Gastroesophageal sphincter (tissue), 4 donors: ENCODE results near the gene PROM2. TPM values are rescaled to one million over a fixed set of nuclear protein-coding genes. Genes with fewer than 3 reads are reported as not detected.

Experiments used
- ATAC-seq: fragments of 150-250 bp; one replicate; pipeline ENCODE4 v1.9.1; 2016; ENCODE audit warnings: mild to moderate bottlenecking, moderate library complexity
- H3K27ac ChIP-seq, 4 donors: fragments of 200-600 bp; sonication (generic) in 3 of 4; 1 replicate in 3 of 4; 2 replicates in 1 of 4; pipeline ENCODE4 v1.5.1; 2016 to 2019
- H3K27me3 ChIP-seq: fragments of 200-600 bp; sonication (generic); one replicate; pipeline ENCODE4 v1.5.1; 2019
- H3K36me3 ChIP-seq, 2 donors: fragments of 200-600 bp; sonication (generic); one replicate each; pipeline ENCODE4 v1.5.1; 2019; ENCODE audit warnings: control low read depth in 1 of 2
- H3K4me1 ChIP-seq, 3 donors: fragments of 200-600 bp; sonication (generic); 1 replicate in 2 of 3; 2 replicates in 1 of 3; pipeline ENCODE4 v1.5.1; 2016 to 2019; ENCODE audit warnings: control low read depth in 2 of 3
- H3K4me3 ChIP-seq, 2 donors: fragments of 200-600 bp; sonication (generic); one replicate each; pipeline ENCODE4 v1.5.1; 2019; ENCODE audit warnings: mild to moderate bottlenecking in 1 of 2, moderate library complexity in 1 of 2
- H3K9me3 ChIP-seq, 3 donors: fragments of 200-600 bp; sonication (generic); one replicate each; pipeline ENCODE4 v1.5.1; 2017 to 2019; ENCODE audit warnings: control low read depth in 2 of 3
- EP300 ChIP-seq: sonication (generic); formaldehyde crosslinking; IDR thresholded peaks from one replicate; pipeline ENCODE4 v1.6.1; 2017; ENCODE audit warnings: antibody characterized with exemption, mild to moderate bottlenecking
- POLR2A ChIP-seq, 2 donors: fragments of 450-650 bp; IDR thresholded peaks; one replicate each; pipeline ENCODE4 v1.6.1; 2017; ENCODE audit warnings: antibody characterized with exemption in 2 of 2, mild to moderate bottlenecking in 2 of 2, moderate library complexity in 1 of 2
- POLR2AphosphoS5 ChIP-seq: sonication (generic); formaldehyde crosslinking; IDR thresholded peaks from one replicate; pipeline ENCODE4 v1.6.1; 2017; ENCODE audit warnings: antibody characterized with exemption
- WGBS, 2 donors: methylation state at CpG; one replicate each; pipeline ENCODE4 v1.1.5; 2018; ENCODE audit warnings: low coverage in 1 of 2; 5-methylcytosine and 5-hydroxymethylcytosine counted together
- total RNA-seq, 4 donors: library from RNA; depleted of rRNA; stranded (reverse); fragments of >200 nt; gene quantifications; one replicate each; pipeline ENCODE4 v1.1.0, GENCODE V29; 2016
- TF ChIP-seq, protein P1 (sequence below), 4 experiments: fragments of 200-600 bp in 2 of 4; fragments of 450-650 bp in 2 of 4; sonication (generic) in 1 of 4; IDR thresholded peaks; one replicate each; pipeline ENCODE4 v1.5.1; 2017 to 2019; ENCODE audit warnings: antibody characterized with exemption in 4 of 4, mild to moderate bottlenecking in 2 of 4, moderate library complexity in 2 of 4

Gene PROM2
- total RNA-seq, 4 donors from 2014 or later, result 0.94 to 36.4 (median 6.8) TPM

GRCh38 chr2:95283562-95283961 is 9.3 kb downstream of the PROM2 start:
- H3K36me3 ChIP-seq, result peaks cover 0 to 3% of the 10 kb centered on the region in 2 donors
- no peak overlapping the region for H3K4me3 ChIP-seq
- no peaks in the 10 kb centered on the region for H3K27me3 ChIP-seq
- no peak for ATAC-seq
- 83 to 90% methylated on average over 2 to 3 of the region's 4 CpGs for WGBS, 2 donors
- TF ChIP-seq, protein P1, sequence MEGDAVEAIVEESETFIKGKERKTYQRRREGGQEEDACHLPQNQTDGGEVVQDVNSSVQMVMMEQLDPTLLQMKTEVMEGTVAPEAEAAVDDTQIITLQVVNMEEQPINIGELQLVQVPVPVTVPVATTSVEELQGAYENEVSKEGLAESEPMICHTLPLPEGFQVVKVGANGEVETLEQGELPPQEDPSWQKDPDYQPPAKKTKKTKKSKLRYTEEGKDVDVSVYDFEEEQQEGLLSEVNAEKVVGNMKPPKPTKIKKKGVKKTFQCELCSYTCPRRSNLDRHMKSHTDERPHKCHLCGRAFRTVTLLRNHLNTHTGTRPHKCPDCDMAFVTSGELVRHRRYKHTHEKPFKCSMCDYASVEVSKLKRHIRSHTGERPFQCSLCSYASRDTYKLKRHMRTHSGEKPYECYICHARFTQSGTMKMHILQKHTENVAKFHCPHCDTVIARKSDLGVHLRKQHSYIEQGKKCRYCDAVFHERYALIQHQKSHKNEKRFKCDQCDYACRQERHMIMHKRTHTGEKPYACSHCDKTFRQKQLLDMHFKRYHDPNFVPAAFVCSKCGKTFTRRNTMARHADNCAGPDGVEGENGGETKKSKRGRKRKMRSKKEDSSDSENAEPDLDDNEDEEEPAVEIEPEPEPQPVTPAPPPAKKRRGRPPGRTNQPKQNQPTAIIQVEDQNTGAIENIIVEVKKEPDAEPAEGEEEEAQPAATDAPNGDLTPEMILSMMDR (IDR thresholded peaks at IDR 0.05), result no peak
- TF ChIP-seq POLR2AphosphoS5 (no peak), EP300 (no peak), POLR2A (IDR thresholded peaks at IDR 0.05) (no peak)
- no peak overlapping the region for H3K27ac ChIP-seq
- no peaks in the 10 kb centered on the region for H3K9me3 ChIP-seq
- H3K4me1 ChIP-seq, result no peaks in the 10 kb centered on the region

DNA sequence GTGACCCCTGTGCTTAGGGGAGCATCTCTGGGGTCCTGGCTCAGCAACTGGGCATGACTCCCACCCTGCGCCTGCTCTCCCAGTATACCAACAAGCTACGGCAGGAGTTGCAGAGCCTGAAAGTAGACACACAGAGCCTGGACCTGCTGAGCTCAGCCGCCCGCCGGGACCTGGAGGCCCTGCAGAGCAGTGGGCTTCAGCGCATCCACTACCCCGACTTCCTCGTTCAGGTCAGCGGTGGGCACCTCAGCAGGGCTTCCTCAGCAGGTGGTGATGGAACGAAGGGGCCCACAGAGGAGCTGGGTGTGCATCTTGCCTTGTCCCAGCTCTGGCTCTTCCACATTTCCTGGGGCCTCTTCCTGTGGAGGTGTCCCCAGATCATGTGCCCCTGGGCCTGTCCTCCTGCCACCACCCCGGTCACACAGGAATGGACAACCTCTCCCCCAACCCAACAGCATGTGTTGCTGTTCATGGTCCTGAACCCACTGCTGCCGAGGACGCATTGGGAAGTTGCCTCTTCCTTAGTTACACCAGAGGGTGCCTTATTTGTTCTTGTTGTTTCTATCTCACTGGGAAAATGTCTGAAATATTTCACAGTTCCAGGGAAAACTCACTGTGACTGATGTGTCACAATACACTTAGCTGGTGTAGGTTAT is 10.8 kb downstream of the PROM2 start:
- no peak overlapping the region for H3K27ac ChIP-seq
- H3K4me3 ChIP-seq, result no peak overlapping the region
- TF ChIP-seq POLR2A (IDR thresholded peaks at IDR 0.05) (no peak), POLR2AphosphoS5 (no peak), EP300 (no peak)
- TF ChIP-seq, protein P1 (IDR thresholded peaks at IDR 0.05), result no peak
- peaks cover 0 to 4% (median 0%) of the 10 kb centered on the region in 3 donors for H3K9me3 ChIP-seq
- peaks cover 0 to 3% of the 10 kb centered on the region in 2 donors for H3K36me3 ChIP-seq
- no peaks in the 10 kb centered on the region for H3K27me3 ChIP-seq
- H3K4me1 ChIP-seq, result no peaks in the 10 kb centered on the region
- ATAC-seq, result no peak
- WGBS, 2 donors, result 68% methylated on average over 3 of the region's 13 CpGs; no CpG with 5 or more reads in 1 of the 2 donors

DNA sequence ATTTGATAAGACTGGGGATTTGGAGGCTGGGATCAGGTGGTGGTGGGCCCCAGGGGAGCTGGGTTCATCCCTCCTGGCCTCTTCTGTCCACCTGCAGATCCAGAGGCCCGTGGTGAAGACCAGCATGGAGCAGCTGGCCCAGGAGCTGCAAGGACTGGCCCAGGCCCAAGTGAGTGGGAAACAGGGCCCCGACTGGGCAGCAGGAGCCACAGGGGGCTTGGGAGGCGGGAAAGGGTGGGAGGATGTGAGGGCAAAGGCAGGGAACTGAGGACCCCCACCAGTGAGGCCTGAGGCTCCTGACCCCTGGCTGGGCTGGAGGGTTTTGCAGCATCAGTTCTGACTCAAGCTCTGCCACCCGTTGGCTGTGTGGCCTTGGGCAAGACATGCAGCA is 11.3 kb downstream of the PROM2 start:
- TF ChIP-seq, protein P1 (IDR thresholded peaks at IDR 0.05), result no peak
- TF ChIP-seq POLR2AphosphoS5 (no peak), POLR2A (IDR thresholded peaks at IDR 0.05) (no peak), EP300 (no peak)
- no CpG with 5 or more reads among the region's 4 CpGs for WGBS, 2 donors
- Histone ChIP-seq H3K4me3 (no peak overlapping the region), H3K27ac (no peak overlapping the region), H3K9me3 (peaks cover 0 to 9% (median 0%) of the 10 kb centered on the region in 3 donors), H3K27me3 (no peaks in the 10 kb centered on the region), H3K36me3 (peaks cover 0 to 7% of the 10 kb centered on the region in 2 donors), H3K4me1 (no peaks in the 10 kb centered on the region)
- no peak for ATAC-seq

DNA sequence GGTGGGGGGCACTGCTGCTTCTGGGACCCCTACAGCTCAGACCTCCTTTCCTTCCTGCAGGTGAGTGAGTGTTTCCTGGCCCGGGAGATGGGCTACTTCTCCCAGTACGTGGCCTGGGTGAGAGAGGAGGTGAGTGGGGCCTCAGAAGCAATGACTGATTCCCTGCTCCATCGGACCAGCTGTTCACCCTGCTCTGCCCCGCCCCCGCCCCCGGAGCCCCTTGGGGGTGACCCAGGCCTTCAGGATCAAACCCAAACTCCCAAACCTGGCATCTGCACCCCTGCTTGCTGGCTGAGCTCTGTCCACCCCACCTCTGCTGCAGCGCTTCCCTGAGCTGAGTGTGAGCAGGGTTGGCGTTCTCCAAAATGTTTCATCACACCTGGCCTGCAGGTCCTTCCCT is 13.1 kb downstream of the PROM2 start:
- peaks cover 0 to 26% (median 0%) of the 10 kb centered on the region in 3 donors for H3K9me3 ChIP-seq
- WGBS, 2 donors, result 80% methylated on average over 1 of the region's 8 CpGs; no CpG with 5 or more reads in 1 of the 2 donors

More for the DNA sequence above, 13.1 kb downstream of the PROM2 start:
- ATAC-seq, result peak; percentile 13
- Histone ChIP-seq H3K4me3 (no peak overlapping the region), H3K27ac (no peak overlapping the region), H3K27me3 (no peaks in the 10 kb centered on the region), H3K4me1 (no peaks in the 10 kb centered on the region), H3K36me3 (peaks cover 0 to 11% of the 10 kb centered on the region in 2 donors)
- TF ChIP-seq, protein P1 (IDR thresholded peaks at IDR 0.05), result no peak
- TF ChIP-seq POLR2A (IDR thresholded peaks at IDR 0.05), result no peak
- TF ChIP-seq EP300, result no peak
- no peak for TF ChIP-seq POLR2AphosphoS5
